Naive thymus-derived CD4-positive, alpha-beta T cell (primary cell): ENCODE measurements around the gene UBXN7. TPM values are rescaled to one million over a fixed set of nuclear protein-coding genes. Genes with fewer than 3 reads are reported as not detected.
A peak's percentile ranks its signal among the peaks of the same experiment; 100 is the strongest.
"Not testable (repeated sequence)": the region's sequence is repeated elsewhere in the genome, so short reads cannot be mapped to it uniquely, and the experiment has no call there.

Experiments
- ATAC-seq: fragments of 150-1000 bp; cut with Tn5 transposase; 2 replicates; pipeline ENCODE4 v1.10.0; 2021; ENCODE audit warnings: mild to moderate bottlenecking, moderate library complexity
- CTCF ChIA-PET: fragments of 350-600 bp; sonication (Branson Sonifier 250); formaldehyde crosslinking; loops from one replicate; lab custom pipeline; 2021; ENCODE audit warnings: antibody characterized with exemption; lab: Charles Lee
- POLR2A ChIA-PET: fragments of 350-600 bp; sonication (Branson Sonifier 250); formaldehyde crosslinking; loops from one replicate; lab custom pipeline; 2021; ENCODE audit warnings: antibody characterized with exemption, inconsistent platforms; lab: Charles Lee
- DNase-seq, 9 donors: peaks; one replicate each; pipeline versions ENCODE4 v3.0.0 to v3.0.0-alpha.2; 2020 to 2022; ENCODE audit warnings: mixed read lengths in 1 of 9
- H3K27ac ChIP-seq: one replicate; pipeline ENCODE4 v1.7.0; 2013; ENCODE audit warnings: mild to moderate bottlenecking, low read depth, low read length, moderate library complexity
- H3K27me3 ChIP-seq, 2 donors: one replicate each; pipeline ENCODE4 v1.7.0; 2013; ENCODE audit warnings: low read length in 2 of 2, mild to moderate bottlenecking in 2 of 2, moderate library complexity in 2 of 2; ENCODE audit not compliant: control insufficient read depth in 2 of 2, insufficient read depth in 2 of 2
- H3K36me3 ChIP-seq, 3 experiments: 1 replicate in 2 of 3; 2 replicates in 1 of 3; pipeline ENCODE4 v1.7.0; 2013; ENCODE audit warnings: low read length in 3 of 3, mild to moderate bottlenecking in 3 of 3, moderate library complexity in 1 of 3; ENCODE audit not compliant: insufficient read depth in 3 of 3, control insufficient read depth in 2 of 3
- H3K4me1 ChIP-seq, 2 donors: one replicate each; pipeline ENCODE4 v1.7.0; 2013; ENCODE audit warnings: low read length in 2 of 2, mild to moderate bottlenecking in 2 of 2, moderate library complexity in 1 of 2; ENCODE audit not compliant: control insufficient read depth in 2 of 2, insufficient read depth in 2 of 2
- H3K4me3 ChIP-seq: 2 replicates; pipeline ENCODE4 v1.7.0; 2013; ENCODE audit warnings: mild to moderate bottlenecking, low read length
- H3K9me3 ChIP-seq, 3 experiments: 1 replicate in 2 of 3; 2 replicates in 1 of 3; pipeline ENCODE4 v1.7.0; 2013; ENCODE audit warnings: low read length in 3 of 3; ENCODE audit not compliant: control insufficient read depth in 2 of 3
- H3K27ac Mint-ChIP-seq, 9 donors: one replicate each; pipeline ENCODE4 v1.8.0; 2020 to 2022; ENCODE audit warnings: mixed read lengths in 9 of 9, mild to moderate bottlenecking in 8 of 9, moderate library complexity in 5 of 9, inconsistent platforms in 2 of 9
- H3K27me3 Mint-ChIP-seq, 5 donors: one replicate each; pipeline ENCODE4 v1.8.0; 2021 to 2022; ENCODE audit warnings: mixed read lengths in 5 of 5, mild to moderate bottlenecking in 1 of 5
- H3K36me3 Mint-ChIP-seq, 5 donors: one replicate each; pipeline ENCODE4 v1.8.0; 2020 to 2022; ENCODE audit warnings: mixed read lengths in 5 of 5, mild to moderate bottlenecking in 3 of 5, inconsistent platforms in 1 of 5
- H3K4me1 Mint-ChIP-seq, 7 donors: one replicate each; pipeline ENCODE4 v1.8.0; 2020 to 2022; ENCODE audit warnings: mixed read lengths in 7 of 7, mild to moderate bottlenecking in 3 of 7, inconsistent platforms in 1 of 7
- H3K4me3 Mint-ChIP-seq, 10 donors: one replicate each; pipeline ENCODE4 v1.8.0; 2020 to 2022; ENCODE audit warnings: mild to moderate bottlenecking in 10 of 10, mixed read lengths in 10 of 10, moderate library complexity in 6 of 10, inconsistent platforms in 2 of 10
- H3K9me3 Mint-ChIP-seq, 11 donors: one replicate each; pipeline ENCODE4 v1.8.0; 2020 to 2022; ENCODE audit warnings: mixed read lengths in 11 of 11, mild to moderate bottlenecking in 4 of 11, inconsistent platforms in 1 of 11, moderate library complexity in 1 of 11
- intact Hi-C, 2 donors: fragments of 100-400 bp; cut with micrococcal nuclease; formaldehyde crosslinking; loops; one replicate each; pipeline ENCODE4 v1.15.1; 2023
- polyA plus RNA-seq, 2 donors: library from polyadenylated mRNA; unstranded; fragments of 300-500 nt; fragmentation: Illumina TruSeq; gene quantifications; one replicate each; pipeline ENCODE4 v1.2.3, GENCODE V29; 2021
- total RNA-seq, 6 experiments: library from RNA in 5 of 6; stranded (reverse) in 5 of 6; gene quantifications; 1 replicate in 5 of 6; 2 replicates in 1 of 6; pipeline ENCODE4 v1.2.3 and lab custom pipeline; 2021 to 2026

The UBXN7 gene
- total and polyA plus RNA-seq, 7 experiments from 2014 or later = 30.2 to 90.6 (median 66.7) TPM

DNA sequence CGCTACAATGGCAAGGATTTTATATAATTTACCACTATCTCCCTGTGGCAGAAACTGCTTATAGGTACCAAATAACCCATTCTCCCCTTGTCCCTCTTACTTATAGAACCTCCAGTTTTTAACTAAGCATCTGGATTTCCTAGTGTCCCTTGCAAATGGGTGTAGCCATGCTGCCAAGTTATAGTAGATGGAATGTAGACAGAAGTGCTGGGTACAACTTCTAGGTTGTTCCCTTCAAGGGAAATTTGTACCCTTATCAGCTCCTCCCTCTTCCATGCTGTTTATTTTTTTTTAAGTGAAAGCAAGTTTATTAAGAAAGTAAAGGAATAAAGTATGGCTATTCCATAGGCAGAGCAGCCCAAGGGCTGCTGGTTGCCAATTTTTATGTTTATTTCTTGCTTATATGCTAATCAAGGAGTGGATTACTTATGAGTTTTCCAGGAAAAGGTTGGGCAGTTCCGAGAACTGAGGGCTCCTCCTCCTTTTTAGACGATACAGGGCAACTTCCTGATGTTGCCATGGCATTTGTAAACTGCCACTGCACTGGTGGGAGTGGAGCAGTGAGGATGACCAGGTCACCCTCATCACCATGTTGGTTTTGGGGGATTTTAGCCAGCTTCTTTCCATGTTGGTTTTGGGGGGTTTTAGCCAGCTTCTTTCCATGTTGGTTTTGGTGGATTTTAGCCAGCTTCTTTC, 53.9 kb downstream of the UBXN7 start:
- Histone ChIP-seq H3K27ac (no peak overlapping the region), H3K9me3 (no peaks in the 10 kb centered on the region), H3K4me1 (no peaks in the 10 kb centered on the region), H3K36me3 (peaks cover 0 to 12% (median 0%) of the 10 kb centered on the region in 3 experiments), H3K4me3 (no peak overlapping the region), H3K27me3 (no peaks in the 10 kb centered on the region)
- Mint-ChIP-seq H3K27me3 (no peaks in the 10 kb centered on the region), H3K4me3 (no peak overlapping the region), H3K4me1 (peaks cover 12 to 39% (median 24%) of the 10 kb centered on the region in 7 donors), H3K36me3 (peaks cover 9 to 57% (median 36%) of the 10 kb centered on the region in 5 donors), H3K27ac (peak overlapping the region in 3 of 9 donors; percentile 22 to 66 (median 26)), H3K9me3 (peaks cover 0 to 10% (median 0%) of the 10 kb centered on the region in 11 donors)
- no peak for ATAC-seq
- ChIA-PET CTCF (no interaction called here), POLR2A (no interaction called here)
- intact Hi-C loops = no loop called here
- no peak for DNase-seq

DNA sequence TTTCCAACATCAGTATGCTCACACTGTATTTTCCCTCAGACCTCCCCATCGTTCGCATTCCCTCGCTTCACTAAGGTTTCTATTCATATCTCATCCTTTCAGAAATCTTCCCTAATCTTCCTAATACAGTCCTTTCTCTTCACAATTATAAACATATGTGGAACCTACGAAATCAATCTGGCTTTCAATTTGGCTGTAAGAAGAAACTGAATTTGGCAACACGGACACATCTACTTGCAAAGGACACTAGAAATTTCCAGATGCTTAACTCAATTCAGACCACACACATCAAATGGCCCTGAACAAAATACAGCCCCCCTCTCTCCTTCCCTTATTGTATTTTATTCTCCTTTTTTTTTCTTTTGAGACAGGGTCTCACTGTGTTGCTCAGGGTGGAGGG, 54.9 kb downstream of the UBXN7 start:
- no peaks in the 10 kb centered on the region for H3K27me3 Mint-ChIP-seq
- H3K27ac ChIP-seq = no peak overlapping the region
- no peaks in the 10 kb centered on the region for H3K4me1 ChIP-seq
- no peak overlapping the region for H3K4me3 ChIP-seq
- no peak overlapping the region for H3K4me3 Mint-ChIP-seq
- H3K36me3 Mint-ChIP-seq = peaks cover 9 to 50% (median 32%) of the 10 kb centered on the region in 5 donors
- no peak for ATAC-seq
- ChIA-PET CTCF (interaction anchor here (1.3 kb wide), 1 partner anchor 124 kb away, joined by 4 read pairs; no protein-coding TSS in a partner anchor), POLR2A (no interaction called here)
- no peaks in the 10 kb centered on the region for H3K9me3 ChIP-seq
- peaks cover 0 to 8% (median 0%) of the 10 kb centered on the region in 11 donors for H3K9me3 Mint-ChIP-seq
- peak overlapping the region in 1 of 9 donors; percentile 2 for H3K27ac Mint-ChIP-seq
- H3K4me1 Mint-ChIP-seq = peaks cover 9 to 32% (median 21%) of the 10 kb centered on the region in 7 donors
- H3K27me3 ChIP-seq = no peaks in the 10 kb centered on the region
- no peak for DNase-seq
- H3K36me3 ChIP-seq = peaks cover 0 to 18% (median 0%) of the 10 kb centered on the region in 3 experiments
- intact Hi-C loops = no loop called here

DNA sequence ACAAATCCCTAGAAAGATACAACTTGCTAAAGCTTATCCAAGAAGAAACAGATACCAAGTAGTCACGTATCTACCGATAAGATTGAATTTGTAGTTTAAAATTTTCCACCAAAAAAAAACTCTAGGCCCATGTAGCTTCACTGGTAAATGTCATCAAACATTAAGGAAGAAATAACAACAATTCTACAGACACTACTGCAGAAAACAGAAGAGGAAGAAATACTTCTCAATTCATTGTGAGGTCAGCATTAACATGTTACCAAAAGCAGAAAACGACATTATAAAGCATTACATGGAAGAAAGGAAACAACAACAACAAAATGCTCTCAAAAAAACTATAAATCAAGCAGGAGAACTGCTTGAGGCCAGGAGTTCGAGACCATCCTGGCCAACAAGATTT, 66.5 kb downstream of the UBXN7 start:
- peaks cover 0 to 14% (median 0%) of the 10 kb centered on the region in 7 donors for H3K4me1 Mint-ChIP-seq
- Histone ChIP-seq H3K4me1 (no peaks in the 10 kb centered on the region), H3K27ac (no peak overlapping the region), H3K36me3 (peaks cover 0 to 46% (median 5%) of the 10 kb centered on the region in 3 experiments), H3K27me3 (no peaks in the 10 kb centered on the region), H3K9me3 (no peaks in the 10 kb centered on the region), H3K4me3 (no peak overlapping the region)
- H3K27ac Mint-ChIP-seq = peak overlapping the region in 3 of 9 donors; percentile 23 to 48 (median 23)
- no peaks in the 10 kb centered on the region for H3K9me3 Mint-ChIP-seq
- no peak for DNase-seq
- ChIA-PET CTCF (interaction anchor here (1.6 kb wide), 1 partner anchor 113 kb away, joined by 5 read pairs; no protein-coding TSS in a partner anchor), POLR2A (no interaction called here)
- intact Hi-C loops = loop anchor here in 1 of 2 donors (5.0 to 10.0 kb wide), 2 partner anchors 109 to 113 kb away; no protein-coding TSS in a partner anchor
- ATAC-seq = no peak
- no peaks in the 10 kb centered on the region for H3K27me3 Mint-ChIP-seq
- no peak overlapping the region for H3K4me3 Mint-ChIP-seq
- H3K36me3 Mint-ChIP-seq = peaks cover 18 to 45% (median 24%) of the 10 kb centered on the region in 5 donors

GRCh38 chr3:196360586-196360985, 71.6 kb downstream of the UBXN7 start:
- Histone ChIP-seq H3K36me3 (peaks cover 0 to 69% (median 14%) of the 10 kb centered on the region in 3 experiments), H3K27ac (no peak overlapping the region), H3K27me3 (no peaks in the 10 kb centered on the region), H3K4me3 (no peak overlapping the region), H3K4me1 (no peaks in the 10 kb centered on the region), H3K9me3 (no peaks in the 10 kb centered on the region)
- Mint-ChIP-seq H3K4me1 (peaks cover 0 to 12% (median 5%) of the 10 kb centered on the region in 7 donors), H3K27me3 (no peaks in the 10 kb centered on the region), H3K36me3 (peaks cover 32 to 73% (median 43%) of the 10 kb centered on the region in 5 donors), H3K4me3 (no peak overlapping the region), H3K9me3 (no peaks in the 10 kb centered on the region), H3K27ac (peak overlapping the region in 1 of 9 donors; percentile 43)
- ATAC-seq = no peak
- ChIA-PET CTCF (no interaction called here), POLR2A (interaction anchor here (0.5 kb wide), 1 partner anchor 43 kb away, joined by 10 read pairs; no protein-coding TSS in a partner anchor)
- no peak for DNase-seq
- intact Hi-C loops = loop anchor here in 1 of 2 donors (10.0 kb wide), 1 partner anchor 114 kb away; no protein-coding TSS in a partner anchor

GRCh38 chr3:196358540-196358939, 73.7 kb downstream of the UBXN7 start:
- H3K9me3 Mint-ChIP-seq, ATAC-seq, DNase-seq, H3K27ac ChIP-seq, H3K27me3 Mint-ChIP-seq, H3K4me3 Mint-ChIP-seq, POLR2A ChIA-PET, H3K4me1 ChIP-seq, H3K4me3 ChIP-seq, H3K27ac Mint-ChIP-seq, H3K9me3 ChIP-seq, H3K27me3 ChIP-seq, intact Hi-C loops: not testable (repeated sequence)
- peaks cover 0 to 11% (median 5%) of the 10 kb centered on the region in 7 donors for H3K4me1 Mint-ChIP-seq
- CTCF ChIA-PET = interaction anchor here (0.6 kb wide), 1 partner anchor 14 kb away, joined by 3 read pairs; no protein-coding TSS in a partner anchor
- H3K36me3 ChIP-seq = peaks cover 0 to 82% (median 14%) of the 10 kb centered on the region in 3 experiments
- H3K36me3 Mint-ChIP-seq = peaks cover 32 to 85% (median 52%) of the 10 kb centered on the region in 5 donors

DNA sequence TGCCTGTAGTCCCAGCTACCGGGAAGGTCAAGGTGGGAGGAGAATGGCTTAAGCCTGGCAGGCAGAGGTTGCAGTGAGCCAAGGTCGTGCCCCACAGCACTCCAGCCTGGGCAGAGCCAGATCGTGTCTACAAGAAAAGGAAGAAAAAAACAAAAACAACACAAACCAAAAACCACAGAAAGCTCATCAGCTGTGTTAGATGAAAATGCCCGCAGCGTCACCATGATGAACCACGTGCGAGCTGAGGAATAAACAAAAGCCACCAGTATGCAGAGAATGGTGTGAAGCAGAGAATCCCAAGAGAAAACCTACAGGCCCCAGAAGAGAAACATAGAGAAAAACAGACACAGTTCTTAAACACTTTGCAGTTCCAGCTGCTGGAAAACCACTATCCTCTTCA, 74.3 kb downstream of the UBXN7 start:
- H3K27ac ChIP-seq = no peak overlapping the region
- no peaks in the 10 kb centered on the region for H3K4me1 ChIP-seq
- Mint-ChIP-seq H3K27me3 (no peaks in the 10 kb centered on the region), H3K36me3 (peaks cover 32 to 84% (median 54%) of the 10 kb centered on the region in 5 donors), H3K27ac (peak overlapping the region in 2 of 9 donors; percentile 9 to 56), H3K9me3 (no peaks in the 10 kb centered on the region), H3K4me3 (peak overlapping the region in 1 of 10 donors; percentile 29), H3K4me1 (peaks cover 0 to 11% (median 5%) of the 10 kb centered on the region in 7 donors)
- no peak overlapping the region for H3K4me3 ChIP-seq
- intact Hi-C loops = no loop called here
- no peaks in the 10 kb centered on the region for H3K27me3 ChIP-seq
- no peak for DNase-seq
- ChIA-PET POLR2A (interaction anchor here (0.7 kb wide), 1 partner anchor 95 kb away, joined by 5 read pairs; no protein-coding TSS in a partner anchor), CTCF (interaction anchor here (0.6 kb wide), 1 partner anchor 15 kb away, joined by 3 read pairs; no protein-coding TSS in a partner anchor)
- no peaks in the 10 kb centered on the region for H3K9me3 ChIP-seq
- ATAC-seq = no peak
- H3K36me3 ChIP-seq = peaks cover 0 to 79% (median 14%) of the 10 kb centered on the region in 3 experiments
